Spleen (tissue), 11 donors: ENCODE measurements around the gene ATP6V1B1. TPM values are rescaled to one million over a fixed set of nuclear protein-coding genes. Genes with fewer than 3 reads are reported as not detected.
A peak's percentile ranks its signal among the peaks of the same experiment; 100 is the strongest.

Source experiments
- DNase-seq: peaks from one replicate; pipeline ENCODE4 v3.0.0-alpha.2; 2020
- H3K27ac ChIP-seq, 8 donors: fragments of 200-600 bp; sonication (generic) in 7 of 8; 1 replicate in 4 of 8; 2 replicates in 4 of 8; pipeline versions ENCODE4 v1.5.0 to v1.8.0; 2016 to 2021; ENCODE audit warnings: inconsistent platforms in 4 of 8, mild to moderate bottlenecking in 4 of 8, moderate library complexity in 1 of 8
- H3K27me3 ChIP-seq, 7 donors: fragments of 200-600 bp; sonication (generic) in 6 of 7; replicated peaks in 1 of 7; 1 replicate in 4 of 7; 2 replicates in 3 of 7; pipeline versions ENCODE4 v1.5.0 to v1.8.0; 2016 to 2021; ENCODE audit warnings: inconsistent platforms in 3 of 7, mild to moderate bottlenecking in 1 of 7
- H3K36me3 ChIP-seq, 6 donors: fragments of 200-600 bp; sonication (generic) in 5 of 6; 1 replicate in 4 of 6; 2 replicates in 2 of 6; pipeline versions ENCODE4 v1.5.0 to v1.8.0; 2016 to 2021; ENCODE audit warnings: inconsistent platforms in 2 of 6
- H3K4me1 ChIP-seq, 6 donors: fragments of 200-600 bp; sonication (generic) in 5 of 6; 1 replicate in 3 of 6; 2 replicates in 3 of 6; pipeline versions ENCODE4 v1.5.0 to v1.8.0; 2016 to 2021; ENCODE audit warnings: inconsistent platforms in 3 of 6
- H3K4me3 ChIP-seq, 8 donors: fragments of 200-600 bp; sonication (generic) in 7 of 8; 1 replicate in 4 of 8; 2 replicates in 4 of 8; pipeline versions ENCODE4 v1.5.0 to v1.8.0; 2016 to 2021; ENCODE audit warnings: inconsistent platforms in 4 of 8, mild to moderate bottlenecking in 4 of 8, moderate library complexity in 2 of 8
- H3K9me3 ChIP-seq, 8 donors: fragments of 200-600 bp; sonication (generic) in 7 of 8; 1 replicate in 4 of 8; 2 replicates in 4 of 8; pipeline versions ENCODE4 v1.5.0 to v1.8.0; 2016 to 2021; ENCODE audit warnings: inconsistent platforms in 4 of 8
- CTCF ChIP-seq, 11 experiments: fragments of 200-600 bp in 7 of 11; fragments of 450-650 bp in 4 of 11; sonication (generic) in 4 of 11; IDR thresholded peaks in 8 of 11; conservative IDR thresholded peaks in 3 of 11; 1 replicate in 7 of 11; 2 replicates in 4 of 11; pipeline versions ENCODE4 v1.4.0 to v1.8.0; 2016 to 2021; ENCODE audit warnings: antibody characterized with exemption in 11 of 11, inconsistent platforms in 4 of 11, mild to moderate bottlenecking in 1 of 11
- POLR2A ChIP-seq, 3 donors: fragments of 450-650 bp; IDR thresholded peaks; one replicate each; pipeline ENCODE4 v1.5.1; 2017; ENCODE audit warnings: antibody characterized with exemption in 3 of 3, mild to moderate bottlenecking in 1 of 3
- POLR2AphosphoS5 ChIP-seq, 3 donors: sonication (generic); formaldehyde crosslinking; IDR thresholded peaks; one replicate each; pipeline ENCODE4 v1.5.1; 2017; ENCODE audit warnings: antibody characterized with exemption in 3 of 3
- WGBS, 5 donors: extraction: QIAGEN DNeasy Blood & Tissue Kit in 3 of 5; methylation state at CpG; one replicate each; pipeline versions ENCODE4 v1.1.5 to v1.1.7; 2013 to 2018; 5-methylcytosine and 5-hydroxymethylcytosine counted together
- intact Hi-C: fragments of 100-400 bp; cut with DNase I; formaldehyde crosslinking; loops from one replicate; pipeline ENCODE4 v1.15.0; 2023; ENCODE audit warnings: low total_unique reads
- polyA plus RNA-seq, 3 donors: library from polyadenylated mRNA; stranded (reverse); fragments of 200-250 nt; gene quantifications; one replicate each; pipeline ENCODE4 v1.2.1, GENCODE V29; 2013
- total RNA-seq, 7 donors: library from RNA; depleted of rRNA in 3 of 7; stranded (reverse); fragments of >200 nt in 3 of 7; fragmentation: NEBNext Ultra II Directional in 4 of 7; extraction: Animal tissue kit (Norgen Biotek cat#: 25700) in 4 of 7; gene quantifications; one replicate each; pipeline versions ENCODE4 v1.1.0 to v1.2.1, GENCODE V29; 2016 to 2021
- donor health status: healthy with polysubstance abuse.
- donor health status: DM: no; HTN: no; CAD: no; lungs with moderate emphysema.
- donor health status: DM: no; HTN: no; CAD: no.
- donor health status: Bipolar disorder and iron deficiency.
- donor health status: healthy.
- donor health status: DM: no; HTN: no; CAD: no.
- donor health status: DM: yes; HTN: yes; CAD: no.

The ATP6V1B1 gene
- total and polyA plus RNA-seq, 10 donors: 0.06 to 0.11 TPM; not detected in 8

GRCh38 chr2:70958759-70959158 lies 23.1 kb downstream of the ATP6V1B1 start:
- DNase-seq: peak; percentile 37
- H3K36me3 ChIP-seq: no peaks in the 10 kb centered on the region
- 80 to 97% (median 92%) methylated on average over 6 of the region's 6 CpGs for WGBS, 5 donors
- TF ChIP-seq CTCF (IDR thresholded peaks at IDR 0.05 in 8 of 11, conservative IDR thresholded peaks at IDR 0.05 in 3 of 11): no peak
- TF ChIP-seq POLR2A (IDR thresholded peaks at IDR 0.05): no peak
- TF ChIP-seq POLR2AphosphoS5 (IDR thresholded peaks at IDR 0.05): no peak
- intact Hi-C loops: no loop called here
- no peaks in the 10 kb centered on the region for H3K4me1 ChIP-seq
- H3K27ac ChIP-seq: no peak overlapping the region
- peaks cover 0 to 90% (median 13%) of the 10 kb centered on the region in 7 donors for H3K27me3 ChIP-seq
- H3K4me3 ChIP-seq: no peak overlapping the region
- H3K9me3 ChIP-seq: no peaks in the 10 kb centered on the region

DNA sequence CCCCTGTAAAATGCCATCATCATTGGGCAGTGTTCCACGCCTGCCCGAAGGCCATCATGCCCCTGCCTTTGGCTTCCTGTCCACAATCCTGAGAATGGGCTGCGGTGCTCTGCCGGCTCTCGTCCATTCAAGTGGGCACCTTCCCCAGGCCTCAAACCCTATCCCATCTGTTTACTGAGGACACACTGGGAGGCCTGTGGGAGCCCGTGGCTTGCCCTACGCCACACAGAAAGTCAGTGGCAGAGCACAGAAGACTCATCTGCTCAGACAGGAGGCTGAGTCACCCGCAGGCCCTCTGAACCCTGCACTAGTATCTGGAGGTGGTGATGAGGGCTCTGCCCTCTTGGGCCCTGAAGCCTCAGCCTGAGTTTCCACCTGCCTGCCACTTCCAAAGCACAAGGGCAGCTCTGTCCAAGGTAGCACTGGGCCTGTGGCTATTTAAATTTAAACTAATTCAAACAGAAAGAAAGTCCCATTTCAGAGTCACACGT lies 23.6 kb downstream of the ATP6V1B1 start:
- no peaks in the 10 kb centered on the region for H3K4me1 ChIP-seq
- H3K9me3 ChIP-seq: no peaks in the 10 kb centered on the region
- no peaks in the 10 kb centered on the region for H3K36me3 ChIP-seq
- peaks cover 0 to 91% (median 16%) of the 10 kb centered on the region in 7 donors for H3K27me3 ChIP-seq
- no peak overlapping the region for H3K4me3 ChIP-seq
- 86 to 94% (median 90%) methylated on average over 9 of the region's 9 CpGs for WGBS, 5 donors
- intact Hi-C loops: no loop called here
- H3K27ac ChIP-seq: no peak overlapping the region
- TF ChIP-seq POLR2AphosphoS5 (IDR thresholded peaks at IDR 0.05): no peak
- TF ChIP-seq POLR2A (IDR thresholded peaks at IDR 0.05): no peak
- no peak for TF ChIP-seq CTCF (IDR thresholded peaks at IDR 0.05 in 8 of 11, conservative IDR thresholded peaks at IDR 0.05 in 3 of 11)
- DNase-seq: peak; percentile 55

- peaks cover 0 to 91% (median 22%) of the 10 kb centered on the region in 7 donors for H3K27me3 ChIP-seq
- no peak overlapping the region for H3K4me3 ChIP-seq
- peak; percentile 58 for DNase-seq
- intact Hi-C loops: no loop called here
- 78 to 91% (median 88%) methylated on average over 11 to 17 of the region's 17 CpGs for WGBS, 5 donors
- no peaks in the 10 kb centered on the region for H3K36me3 ChIP-seq
- no peaks in the 10 kb centered on the region for H3K9me3 ChIP-seq
- peaks cover 0 to 8% (median 7%) of the 10 kb centered on the region in 6 donors for H3K4me1 ChIP-seq
- H3K27ac ChIP-seq: no peak overlapping the region
- TF ChIP-seq POLR2A (IDR thresholded peaks at IDR 0.05) (no peak), POLR2AphosphoS5 (IDR thresholded peaks at IDR 0.05) (no peak), CTCF (IDR thresholded peaks at IDR 0.05 in 8 of 11, conservative IDR thresholded peaks at IDR 0.05 in 3 of 11) (no peak)
Observed at GRCh38 chr2:70959851-70960832, 24.4 kb downstream of the ATP6V1B1 start.
